ENCODE results near the gene ADAMTSL1.

ADAMTSL1 gene

GRCh38 chr9:18575686-18576085 lies 101.7 kb downstream of the ADAMTSL1 start:
- Histone ChIP-seq H3K9me3 (ENCODE audit: control insufficient read depth, insufficient read depth, low read length) (no peaks in the 10 kb centered on the region), H3K9ac (ENCODE audit: low read depth, low read length) (no peak overlapping the region), H3K4me1 (ENCODE audit: insufficient read depth, low read length) (no peaks in the 10 kb centered on the region), H3K36me3 (ENCODE audit: insufficient read depth, low read length) (no peaks in the 10 kb centered on the region)

DNA sequence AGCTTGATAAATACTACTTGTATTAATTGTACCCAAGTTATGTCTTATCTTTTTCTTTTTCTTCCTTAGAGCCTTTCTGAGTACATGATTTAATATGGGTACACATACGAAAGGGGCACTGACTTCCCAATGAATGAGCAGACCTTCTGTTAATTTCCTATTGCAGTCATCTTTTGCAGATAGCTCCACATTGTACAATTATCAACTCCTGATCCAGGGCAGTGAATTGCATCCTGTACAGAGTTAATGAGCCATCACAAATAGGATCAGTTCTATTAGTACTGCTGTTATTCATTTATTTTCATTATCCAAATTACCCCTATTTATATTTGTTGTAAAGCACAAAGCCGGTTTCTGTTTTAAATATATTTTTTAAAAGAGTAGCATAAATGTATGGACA lies 105.6 kb downstream of the ADAMTSL1 start:
- Histone ChIP-seq H3K4me1 (ENCODE audit: insufficient read depth, low read length) (no peaks in the 10 kb centered on the region), H3K9ac (ENCODE audit: low read depth, low read length) (no peak overlapping the region), H3K36me3 (ENCODE audit: insufficient read depth, low read length) (no peaks in the 10 kb centered on the region), H3K9me3 (ENCODE audit: control insufficient read depth, insufficient read depth, low read length) (no peaks in the 10 kb centered on the region)

GRCh38 chr9:18580151-18580550 lies 106.2 kb downstream of the ADAMTSL1 start:
- Histone ChIP-seq H3K9ac (ENCODE audit: low read depth, low read length) (no peak overlapping the region), H3K36me3 (ENCODE audit: insufficient read depth, low read length) (no peaks in the 10 kb centered on the region), H3K4me1 (ENCODE audit: insufficient read depth, low read length) (no peaks in the 10 kb centered on the region), H3K9me3 (ENCODE audit: control insufficient read depth, insufficient read depth, low read length) (no peaks in the 10 kb centered on the region)

GRCh38 chr9:18585996-18586395 lies 112.0 kb downstream of the ADAMTSL1 start:
- Histone ChIP-seq H3K4me1 (ENCODE audit: insufficient read depth, low read length) (no peaks in the 10 kb centered on the region), H3K36me3 (ENCODE audit: insufficient read depth, low read length) (no peaks in the 10 kb centered on the region), H3K9ac (ENCODE audit: low read depth, low read length) (no peak overlapping the region), H3K9me3 (ENCODE audit: control insufficient read depth, insufficient read depth, low read length) (no peaks in the 10 kb centered on the region)

- Histone ChIP-seq H3K9me3 (ENCODE audit: control insufficient read depth, insufficient read depth, low read length) (no peaks in the 10 kb centered on the region), H3K36me3 (ENCODE audit: insufficient read depth, low read length) (no peaks in the 10 kb centered on the region), H3K9ac (ENCODE audit: low read depth, low read length) (no peak overlapping the region), H3K4me1 (ENCODE audit: insufficient read depth, low read length) (no peaks in the 10 kb centered on the region)
These were observed 114.0 kb downstream of the ADAMTSL1 start for GRCh38 chr9:18588002-18588401.

GRCh38 chr9:18591261-18591660 lies 117.3 kb downstream of the ADAMTSL1 start:
- Histone ChIP-seq H3K9me3 (ENCODE audit: control insufficient read depth, insufficient read depth, low read length) (no peaks in the 10 kb centered on the region), H3K36me3 (ENCODE audit: insufficient read depth, low read length) (no peaks in the 10 kb centered on the region), H3K9ac (ENCODE audit: low read depth, low read length) (no peak overlapping the region), H3K4me1 (ENCODE audit: insufficient read depth, low read length) (no peaks in the 10 kb centered on the region)

GRCh38 chr9:18594837-18595236 lies 120.9 kb downstream of the ADAMTSL1 start:
- Histone ChIP-seq H3K36me3 (ENCODE audit: insufficient read depth, low read length) (no peaks in the 10 kb centered on the region), H3K9me3 (ENCODE audit: control insufficient read depth, insufficient read depth, low read length) (no peaks in the 10 kb centered on the region), H3K9ac (ENCODE audit: low read depth, low read length) (no peak overlapping the region), H3K4me1 (ENCODE audit: insufficient read depth, low read length) (no peaks in the 10 kb centered on the region)

DNA sequence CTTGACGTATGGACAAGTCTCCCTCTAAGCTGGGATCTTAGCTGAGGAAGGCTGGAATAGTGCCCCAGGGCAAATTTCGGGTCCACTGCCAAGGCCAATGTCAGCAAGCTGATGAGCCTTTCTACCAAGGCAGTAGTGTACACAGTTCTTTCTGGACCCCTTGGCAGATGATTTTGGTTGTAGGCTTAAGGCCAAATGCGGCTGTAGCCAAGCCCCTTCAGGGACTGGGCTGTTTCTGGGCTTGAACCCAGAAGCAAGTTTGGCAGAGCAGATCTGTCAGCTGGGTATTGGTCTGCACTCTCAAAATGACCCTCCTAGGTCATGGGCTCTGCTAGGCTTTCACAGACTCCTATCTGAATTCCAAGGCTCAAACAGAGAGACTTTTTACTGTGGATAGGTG lies 121.6 kb downstream of the ADAMTSL1 start:
- Histone ChIP-seq H3K9ac (ENCODE audit: low read depth, low read length) (no peak overlapping the region), H3K4me1 (ENCODE audit: insufficient read depth, low read length) (no peaks in the 10 kb centered on the region), H3K9me3 (ENCODE audit: control insufficient read depth, insufficient read depth, low read length) (no peaks in the 10 kb centered on the region), H3K36me3 (ENCODE audit: insufficient read depth, low read length) (no peaks in the 10 kb centered on the region)

DNA sequence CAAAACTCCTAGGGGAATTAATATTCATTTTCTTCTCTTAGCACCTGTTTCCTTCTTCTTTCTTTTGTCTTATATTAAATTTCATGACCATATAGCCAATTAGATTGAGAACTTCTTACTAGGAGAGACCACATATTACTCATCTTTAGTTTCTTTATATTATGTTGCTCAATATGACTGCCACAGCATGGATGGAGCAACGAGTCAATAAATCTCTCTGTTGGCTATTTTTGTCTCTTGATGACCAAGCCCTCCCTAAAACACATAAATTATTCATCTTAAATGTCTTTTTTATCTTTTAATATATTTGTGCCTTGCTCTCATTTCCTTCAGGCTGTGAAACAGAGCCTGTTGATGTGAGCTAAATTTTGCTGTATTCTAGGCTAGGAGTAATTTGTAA lies 123.0 kb downstream of the ADAMTSL1 start:
- H3K9ac ChIP-seq (ENCODE audit: low read depth, low read length) = no peak overlapping the region
- H3K36me3 ChIP-seq (ENCODE audit: insufficient read depth, low read length) = no peaks in the 10 kb centered on the region
- H3K4me1 ChIP-seq (ENCODE audit: insufficient read depth, low read length) = no peaks in the 10 kb centered on the region
- no peaks in the 10 kb centered on the region for H3K9me3 ChIP-seq (ENCODE audit: control insufficient read depth, insufficient read depth, low read length)

DNA sequence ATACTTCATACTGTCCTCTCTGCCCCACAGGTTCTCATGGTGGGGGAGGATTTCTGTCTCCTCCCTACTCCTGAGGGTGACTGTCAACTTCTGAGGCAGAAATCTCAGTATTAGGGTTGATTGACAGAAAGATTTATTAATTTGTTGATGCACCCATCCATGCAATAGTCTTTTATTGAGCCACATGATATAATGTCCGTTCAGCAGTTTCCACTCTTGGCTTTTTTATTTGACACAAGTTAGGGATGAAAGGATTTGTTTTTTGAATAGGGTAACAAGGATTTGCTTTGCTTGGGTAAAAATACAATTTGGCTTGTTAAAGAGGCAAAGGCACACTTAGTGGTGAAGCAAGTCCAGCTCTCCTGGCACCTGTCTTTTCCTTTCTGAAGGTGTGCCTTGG lies 125.0 kb downstream of the ADAMTSL1 start:
- no peaks in the 10 kb centered on the region for H3K36me3 ChIP-seq (ENCODE audit: insufficient read depth, low read length)
- no peaks in the 10 kb centered on the region for H3K9me3 ChIP-seq (ENCODE audit: control insufficient read depth, insufficient read depth, low read length)
- H3K9ac ChIP-seq (ENCODE audit: low read depth, low read length) = no peak overlapping the region
- H3K4me1 ChIP-seq (ENCODE audit: insufficient read depth, low read length) = no peaks in the 10 kb centered on the region

- Histone ChIP-seq H3K9me3 (ENCODE audit: control insufficient read depth, insufficient read depth, low read length) (no peaks in the 10 kb centered on the region), H3K9ac (ENCODE audit: low read depth, low read length) (no peak overlapping the region), H3K36me3 (ENCODE audit: insufficient read depth, low read length) (no peaks in the 10 kb centered on the region), H3K4me1 (ENCODE audit: insufficient read depth, low read length) (peaks cover 4% of the 10 kb centered on the region; the same call in 1 of the 2 replicates)
These were observed 127.1 kb downstream of the ADAMTSL1 start for GRCh38 chr9:18601026-18601425.

- H3K9me3 ChIP-seq (ENCODE audit: control insufficient read depth, insufficient read depth, low read length) = no peaks in the 10 kb centered on the region
- H3K36me3 ChIP-seq (ENCODE audit: insufficient read depth, low read length) = no peaks in the 10 kb centered on the region
- H3K9ac ChIP-seq (ENCODE audit: low read depth, low read length) = no peak overlapping the region
- peaks cover 12% of the 10 kb centered on the region for H3K4me1 ChIP-seq (ENCODE audit: insufficient read depth, low read length)
These were observed 128.0 kb downstream of the ADAMTSL1 start for GRCh38 chr9:18601956-18602355.

GRCh38 chr9:18604767-18605730 lies 131.1 kb downstream of the ADAMTSL1 start:
- Histone ChIP-seq H3K36me3 (ENCODE audit: insufficient read depth, low read length) (no peaks in the 10 kb centered on the region), H3K9me3 (ENCODE audit: control insufficient read depth, insufficient read depth, low read length) (no peaks in the 10 kb centered on the region), H3K4me1 (ENCODE audit: insufficient read depth, low read length) (peaks cover 15% of the 10 kb centered on the region), H3K9ac (ENCODE audit: low read depth, low read length) (no peak overlapping the region)

DNA sequence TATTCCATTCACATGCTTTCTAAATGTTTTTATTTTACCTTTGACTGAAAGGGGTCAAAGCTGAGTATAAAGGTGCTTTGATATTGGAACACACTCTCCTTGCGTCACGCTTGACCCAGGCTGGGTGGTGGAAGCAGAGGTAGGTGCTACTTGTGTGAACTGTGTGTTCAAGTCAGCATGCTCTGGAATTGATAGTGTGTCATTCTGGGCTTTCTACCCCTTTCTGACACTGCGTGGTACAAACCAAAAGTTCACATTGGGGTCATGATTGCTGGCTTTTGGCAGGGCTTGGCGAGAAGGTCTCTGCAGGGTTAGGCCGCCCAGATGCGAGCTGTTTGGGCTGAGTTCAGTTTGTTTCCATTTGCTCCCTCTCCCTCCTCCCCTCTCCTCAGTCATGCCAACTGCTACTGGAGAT lies 131.8 kb downstream of the ADAMTSL1 start:
- Histone ChIP-seq H3K36me3 (ENCODE audit: insufficient read depth, low read length) (no peaks in the 10 kb centered on the region), H3K9me3 (ENCODE audit: control insufficient read depth, insufficient read depth, low read length) (no peaks in the 10 kb centered on the region), H3K4me1 (ENCODE audit: insufficient read depth, low read length) (peaks cover 15% of the 10 kb centered on the region), H3K9ac (ENCODE audit: low read depth, low read length) (no peak overlapping the region)

- H3K4me1 ChIP-seq (ENCODE audit: insufficient read depth, low read length) = peaks cover 15% of the 10 kb centered on the region
- no peak overlapping the region for H3K9ac ChIP-seq (ENCODE audit: low read depth, low read length)
- no peaks in the 10 kb centered on the region for H3K9me3 ChIP-seq (ENCODE audit: control insufficient read depth, insufficient read depth, low read length)
- H3K36me3 ChIP-seq (ENCODE audit: insufficient read depth, low read length) = no peaks in the 10 kb centered on the region
These were observed 132.3 kb downstream of the ADAMTSL1 start for GRCh38 chr9:18606281-18606680.
